Measurements from ENCODE around the gene RAE1. TPM values are rescaled to one million over a fixed set of nuclear protein-coding genes. Genes with fewer than 3 reads are reported as not detected.

The RAE1 gene
- total and polyA plus RNA-seq, 2 experiments from 2014 or later: 35.4 to 43.3 TPM

DNA sequence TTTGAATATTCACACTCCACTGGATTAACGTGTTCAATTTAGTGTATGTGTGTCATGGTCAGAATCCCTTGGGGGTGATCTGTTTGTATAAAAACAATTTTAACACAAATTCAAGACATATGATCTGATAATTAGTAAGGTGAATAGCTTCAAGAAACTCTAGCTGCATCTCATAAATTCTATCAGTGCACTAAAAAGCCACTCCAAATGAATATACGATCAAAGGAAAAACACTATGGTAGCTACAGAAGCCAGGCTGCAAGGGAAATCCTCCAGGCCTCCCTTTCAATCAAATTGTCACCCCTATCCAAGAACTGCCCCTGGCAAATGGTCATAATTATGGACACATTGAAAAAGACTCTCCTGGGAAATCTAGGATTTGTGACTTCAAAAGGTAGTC, 9.4 kb upstream of the RAE1 start (continued):
- TF ChIP-seq, protein P1, sequence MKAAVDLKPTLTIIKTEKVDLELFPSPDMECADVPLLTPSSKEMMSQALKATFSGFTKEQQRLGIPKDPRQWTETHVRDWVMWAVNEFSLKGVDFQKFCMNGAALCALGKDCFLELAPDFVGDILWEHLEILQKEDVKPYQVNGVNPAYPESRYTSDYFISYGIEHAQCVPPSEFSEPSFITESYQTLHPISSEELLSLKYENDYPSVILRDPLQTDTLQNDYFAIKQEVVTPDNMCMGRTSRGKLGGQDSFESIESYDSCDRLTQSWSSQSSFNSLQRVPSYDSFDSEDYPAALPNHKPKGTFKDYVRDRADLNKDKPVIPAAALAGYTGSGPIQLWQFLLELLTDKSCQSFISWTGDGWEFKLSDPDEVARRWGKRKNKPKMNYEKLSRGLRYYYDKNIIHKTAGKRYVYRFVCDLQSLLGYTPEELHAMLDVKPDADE (IDR thresholded peaks at IDR 0.05): no peak
- TF ChIP-seq JUNB (IDR thresholded peaks at IDR 0.05; ENCODE audit: unreplicated experiment) (no peak), EZH2 (IDR thresholded peaks at IDR 0.05; ENCODE audit: low read depth, unreplicated experiment) (no peak), STAT1 (IDR thresholded peaks at IDR 0.05; ENCODE audit: unreplicated experiment) (no peak)

DNA sequence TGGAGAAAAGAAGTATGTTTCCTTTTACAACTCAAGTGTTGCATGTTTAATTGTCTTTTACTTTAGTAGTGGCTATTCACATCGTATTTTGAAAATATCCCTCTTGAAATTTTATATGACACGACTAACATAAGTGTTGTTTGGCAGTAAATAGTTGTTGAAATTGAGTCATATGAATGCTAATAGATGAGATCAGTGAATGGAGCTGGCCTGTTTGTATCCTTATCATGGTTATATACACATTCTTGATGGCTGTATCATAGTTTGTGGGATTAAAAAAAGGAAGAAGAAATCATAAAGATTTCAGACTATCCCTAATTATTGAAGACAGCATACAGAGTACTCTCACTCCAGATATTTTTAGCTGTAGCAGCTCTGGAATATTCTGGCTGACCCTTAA, 8.2 kb upstream of the RAE1 start:
- Mint-ChIP-seq H3K27me3 (ENCODE audit: insufficient read depth, low read depth, poor library complexity) (no peaks in the 10 kb centered on the region), H3K9me3 (peaks cover 1% of the 10 kb centered on the region; the same call in 1 of the 3 replicates), H3K27ac (no peak overlapping the region), H3K4me3 (no peak overlapping the region), H3K4me1 (no peaks in the 10 kb centered on the region), H3K36me3 (ENCODE audit: low read depth) (no peaks in the 10 kb centered on the region)
- Histone ChIP-seq H3K36me3 (ENCODE audit: insufficient read depth) (no peaks in the 10 kb centered on the region), H3K4me3 (no peak overlapping the region), H3K27me3 (ENCODE audit: insufficient read depth) (0 out of 2 replicates have a peak, but pooled peaks cover 4% of the 10 kb centered on the region), H3F3A (replicated peaks; ENCODE audit: low read depth) (no peaks in the 10 kb centered on the region), H3K4me1 (ENCODE audit: insufficient read depth) (no peaks in the 10 kb centered on the region), H2AFZ (no peak overlapping the region), H4K20me1 (replicated peaks; ENCODE audit: insufficient read depth) (no peaks in the 10 kb centered on the region), H3K27ac (ENCODE audit: low read depth) (no peak overlapping the region), H3K79me2 (replicated peaks; ENCODE audit: insufficient read depth) (no peaks in the 10 kb centered on the region), H3K4me2 (no peak overlapping the region), H3K9me2 (ENCODE audit: insufficient read depth) (no peaks in the 10 kb centered on the region)
- ATAC-seq (no peak), DNase-seq (ENCODE audit: low spot score) (no peak)
- TF ChIP-seq, protein P1 (IDR thresholded peaks at IDR 0.05): no peak
- TF ChIP-seq, protein P2, sequence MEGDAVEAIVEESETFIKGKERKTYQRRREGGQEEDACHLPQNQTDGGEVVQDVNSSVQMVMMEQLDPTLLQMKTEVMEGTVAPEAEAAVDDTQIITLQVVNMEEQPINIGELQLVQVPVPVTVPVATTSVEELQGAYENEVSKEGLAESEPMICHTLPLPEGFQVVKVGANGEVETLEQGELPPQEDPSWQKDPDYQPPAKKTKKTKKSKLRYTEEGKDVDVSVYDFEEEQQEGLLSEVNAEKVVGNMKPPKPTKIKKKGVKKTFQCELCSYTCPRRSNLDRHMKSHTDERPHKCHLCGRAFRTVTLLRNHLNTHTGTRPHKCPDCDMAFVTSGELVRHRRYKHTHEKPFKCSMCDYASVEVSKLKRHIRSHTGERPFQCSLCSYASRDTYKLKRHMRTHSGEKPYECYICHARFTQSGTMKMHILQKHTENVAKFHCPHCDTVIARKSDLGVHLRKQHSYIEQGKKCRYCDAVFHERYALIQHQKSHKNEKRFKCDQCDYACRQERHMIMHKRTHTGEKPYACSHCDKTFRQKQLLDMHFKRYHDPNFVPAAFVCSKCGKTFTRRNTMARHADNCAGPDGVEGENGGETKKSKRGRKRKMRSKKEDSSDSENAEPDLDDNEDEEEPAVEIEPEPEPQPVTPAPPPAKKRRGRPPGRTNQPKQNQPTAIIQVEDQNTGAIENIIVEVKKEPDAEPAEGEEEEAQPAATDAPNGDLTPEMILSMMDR (conservative IDR thresholded peaks at IDR 0.05; ENCODE audit: low read depth in 2 of 2): no peak
- TF ChIP-seq ZNF114 (CRISPR knock-in tag; IDR thresholded peaks at IDR 0.05) (no peak), POLR2AphosphoS5 (IDR thresholded peaks at IDR 0.05; ENCODE audit: low read depth) (no peak), JUNB (IDR thresholded peaks at IDR 0.05; ENCODE audit: unreplicated experiment) (no peak), CREB1 (CRISPR knock-in tag; IDR thresholded peaks at IDR 0.05; ENCODE audit: low read depth) (no peak), ZNF331 (CRISPR knock-in tag; IDR thresholded peaks at IDR 0.05; ENCODE audit: low read depth) (no peak), STAT1 (IDR thresholded peaks at IDR 0.05; ENCODE audit: unreplicated experiment) (no peak), NANOG (IDR thresholded peaks at IDR 0.05; ENCODE audit: borderline replicate concordance) (no peak)
- TF ChIP-seq, protein P3, sequence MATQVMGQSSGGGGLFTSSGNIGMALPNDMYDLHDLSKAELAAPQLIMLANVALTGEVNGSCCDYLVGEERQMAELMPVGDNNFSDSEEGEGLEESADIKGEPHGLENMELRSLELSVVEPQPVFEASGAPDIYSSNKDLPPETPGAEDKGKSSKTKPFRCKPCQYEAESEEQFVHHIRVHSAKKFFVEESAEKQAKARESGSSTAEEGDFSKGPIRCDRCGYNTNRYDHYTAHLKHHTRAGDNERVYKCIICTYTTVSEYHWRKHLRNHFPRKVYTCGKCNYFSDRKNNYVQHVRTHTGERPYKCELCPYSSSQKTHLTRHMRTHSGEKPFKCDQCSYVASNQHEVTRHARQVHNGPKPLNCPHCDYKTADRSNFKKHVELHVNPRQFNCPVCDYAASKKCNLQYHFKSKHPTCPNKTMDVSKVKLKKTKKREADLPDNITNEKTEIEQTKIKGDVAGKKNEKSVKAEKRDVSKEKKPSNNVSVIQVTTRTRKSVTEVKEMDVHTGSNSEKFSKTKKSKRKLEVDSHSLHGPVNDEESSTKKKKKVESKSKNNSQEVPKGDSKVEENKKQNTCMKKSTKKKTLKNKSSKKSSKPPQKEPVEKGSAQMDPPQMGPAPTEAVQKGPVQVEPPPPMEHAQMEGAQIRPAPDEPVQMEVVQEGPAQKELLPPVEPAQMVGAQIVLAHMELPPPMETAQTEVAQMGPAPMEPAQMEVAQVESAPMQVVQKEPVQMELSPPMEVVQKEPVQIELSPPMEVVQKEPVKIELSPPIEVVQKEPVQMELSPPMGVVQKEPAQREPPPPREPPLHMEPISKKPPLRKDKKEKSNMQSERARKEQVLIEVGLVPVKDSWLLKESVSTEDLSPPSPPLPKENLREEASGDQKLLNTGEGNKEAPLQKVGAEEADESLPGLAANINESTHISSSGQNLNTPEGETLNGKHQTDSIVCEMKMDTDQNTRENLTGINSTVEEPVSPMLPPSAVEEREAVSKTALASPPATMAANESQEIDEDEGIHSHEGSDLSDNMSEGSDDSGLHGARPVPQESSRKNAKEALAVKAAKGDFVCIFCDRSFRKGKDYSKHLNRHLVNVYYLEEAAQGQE (IDR thresholded peaks at IDR 0.05; ENCODE audit: unreplicated experiment): no peak
- TF ChIP-seq, protein P4, sequence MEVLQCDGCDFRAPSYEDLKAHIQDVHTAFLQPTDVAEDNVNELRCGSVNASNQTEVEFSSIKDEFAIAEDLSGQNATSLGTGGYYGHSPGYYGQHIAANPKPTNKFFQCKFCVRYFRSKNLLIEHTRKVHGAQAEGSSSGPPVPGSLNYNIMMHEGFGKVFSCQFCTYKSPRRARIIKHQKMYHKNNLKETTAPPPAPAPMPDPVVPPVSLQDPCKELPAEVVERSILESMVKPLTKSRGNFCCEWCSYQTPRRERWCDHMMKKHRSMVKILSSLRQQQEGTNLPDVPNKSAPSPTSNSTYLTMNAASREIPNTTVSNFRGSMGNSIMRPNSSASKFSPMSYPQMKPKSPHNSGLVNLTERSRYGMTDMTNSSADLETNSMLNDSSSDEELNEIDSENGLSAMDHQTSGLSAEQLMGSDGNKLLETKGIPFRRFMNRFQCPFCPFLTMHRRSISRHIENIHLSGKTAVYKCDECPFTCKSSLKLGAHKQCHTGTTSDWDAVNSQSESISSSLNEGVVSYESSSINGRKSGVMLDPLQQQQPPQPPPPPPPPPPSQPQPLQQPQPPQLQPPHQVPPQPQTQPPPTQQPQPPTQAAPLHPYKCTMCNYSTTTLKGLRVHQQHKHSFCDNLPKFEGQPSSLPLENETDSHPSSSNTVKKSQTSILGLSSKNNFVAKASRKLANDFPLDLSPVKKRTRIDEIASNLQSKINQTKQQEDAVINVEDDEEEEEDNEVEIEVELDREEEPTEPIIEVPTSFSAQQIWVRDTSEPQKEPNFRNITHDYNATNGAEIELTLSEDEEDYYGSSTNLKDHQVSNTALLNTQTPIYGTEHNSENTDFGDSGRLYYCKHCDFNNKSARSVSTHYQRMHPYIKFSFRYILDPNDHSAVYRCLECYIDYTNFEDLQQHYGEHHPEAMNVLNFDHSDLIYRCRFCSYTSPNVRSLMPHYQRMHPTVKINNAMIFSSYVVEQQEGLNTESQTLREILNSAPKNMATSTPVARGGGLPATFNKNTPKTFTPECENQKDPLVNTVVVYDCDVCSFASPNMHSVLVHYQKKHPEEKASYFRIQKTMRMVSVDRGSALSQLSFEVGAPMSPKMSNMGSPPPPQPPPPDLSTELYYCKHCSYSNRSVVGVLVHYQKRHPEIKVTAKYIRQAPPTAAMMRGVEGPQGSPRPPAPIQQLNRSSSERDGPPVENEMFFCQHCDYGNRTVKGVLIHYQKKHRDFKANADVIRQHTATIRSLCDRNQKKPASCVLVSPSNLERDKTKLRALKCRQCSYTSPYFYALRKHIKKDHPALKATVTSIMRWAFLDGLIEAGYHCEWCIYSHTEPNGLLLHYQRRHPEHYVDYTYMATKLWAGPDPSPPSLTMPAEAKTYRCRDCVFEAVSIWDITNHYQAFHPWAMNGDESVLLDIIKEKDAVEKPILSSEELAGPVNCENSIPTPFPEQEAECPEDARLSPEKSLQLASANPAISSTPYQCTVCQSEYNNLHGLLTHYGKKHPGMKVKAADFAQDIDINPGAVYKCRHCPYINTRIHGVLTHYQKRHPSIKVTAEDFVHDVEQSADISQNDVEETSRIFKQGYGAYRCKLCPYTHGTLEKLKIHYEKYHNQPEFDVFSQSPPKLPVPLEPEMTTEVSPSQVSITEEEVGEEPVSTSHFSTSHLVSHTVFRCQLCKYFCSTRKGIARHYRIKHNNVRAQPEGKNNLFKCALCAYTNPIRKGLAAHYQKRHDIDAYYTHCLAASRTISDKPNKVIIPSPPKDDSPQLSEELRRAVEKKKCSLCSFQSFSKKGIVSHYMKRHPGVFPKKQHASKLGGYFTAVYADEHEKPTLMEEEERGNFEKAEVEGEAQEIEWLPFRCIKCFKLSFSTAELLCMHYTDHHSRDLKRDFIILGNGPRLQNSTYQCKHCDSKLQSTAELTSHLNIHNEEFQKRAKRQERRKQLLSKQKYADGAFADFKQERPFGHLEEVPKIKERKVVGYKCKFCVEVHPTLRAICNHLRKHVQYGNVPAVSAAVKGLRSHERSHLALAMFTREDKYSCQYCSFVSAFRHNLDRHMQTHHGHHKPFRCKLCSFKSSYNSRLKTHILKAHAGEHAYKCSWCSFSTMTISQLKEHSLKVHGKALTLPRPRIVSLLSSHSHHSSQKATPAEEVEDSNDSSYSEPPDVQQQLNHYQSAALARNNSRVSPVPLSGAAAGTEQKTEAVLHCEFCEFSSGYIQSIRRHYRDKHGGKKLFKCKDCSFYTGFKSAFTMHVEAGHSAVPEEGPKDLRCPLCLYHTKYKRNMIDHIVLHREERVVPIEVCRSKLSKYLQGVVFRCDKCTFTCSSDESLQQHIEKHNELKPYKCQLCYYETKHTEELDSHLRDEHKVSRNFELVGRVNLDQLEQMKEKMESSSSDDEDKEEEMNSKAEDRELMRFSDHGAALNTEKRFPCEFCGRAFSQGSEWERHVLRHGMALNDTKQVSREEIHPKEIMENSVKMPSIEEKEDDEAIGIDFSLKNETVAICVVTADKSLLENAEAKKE (CRISPR knock-in tag; IDR thresholded peaks at IDR 0.05): no peak
